Mammary epithelial cell (primary cell): Measurements from ENCODE around the gene EED.

Source experiments
- EZH2 ChIP-seq: IDR thresholded peaks from 2 replicates; pipeline ENCODE4 v1.6.1; 2012; ENCODE audit warnings: low read length, inconsistent platforms, borderline replicate concordance
- TF ChIP-seq, protein P1 (sequence below), 2 donors: IDR thresholded peaks in 1 of 2; conservative IDR thresholded peaks in 1 of 2; 2 replicates each; pipeline ENCODE4 v1.5.1; 2011 to 2012; ENCODE audit warnings: inconsistent platforms in 2 of 2, low read length in 2 of 2, mild to moderate bottlenecking in 2 of 2, control low read depth in 1 of 2, low read depth in 1 of 2; ENCODE audit not compliant: insufficient read depth in 1 of 2; ENCODE audit errors: extremely low read depth in 1 of 2

DNA sequence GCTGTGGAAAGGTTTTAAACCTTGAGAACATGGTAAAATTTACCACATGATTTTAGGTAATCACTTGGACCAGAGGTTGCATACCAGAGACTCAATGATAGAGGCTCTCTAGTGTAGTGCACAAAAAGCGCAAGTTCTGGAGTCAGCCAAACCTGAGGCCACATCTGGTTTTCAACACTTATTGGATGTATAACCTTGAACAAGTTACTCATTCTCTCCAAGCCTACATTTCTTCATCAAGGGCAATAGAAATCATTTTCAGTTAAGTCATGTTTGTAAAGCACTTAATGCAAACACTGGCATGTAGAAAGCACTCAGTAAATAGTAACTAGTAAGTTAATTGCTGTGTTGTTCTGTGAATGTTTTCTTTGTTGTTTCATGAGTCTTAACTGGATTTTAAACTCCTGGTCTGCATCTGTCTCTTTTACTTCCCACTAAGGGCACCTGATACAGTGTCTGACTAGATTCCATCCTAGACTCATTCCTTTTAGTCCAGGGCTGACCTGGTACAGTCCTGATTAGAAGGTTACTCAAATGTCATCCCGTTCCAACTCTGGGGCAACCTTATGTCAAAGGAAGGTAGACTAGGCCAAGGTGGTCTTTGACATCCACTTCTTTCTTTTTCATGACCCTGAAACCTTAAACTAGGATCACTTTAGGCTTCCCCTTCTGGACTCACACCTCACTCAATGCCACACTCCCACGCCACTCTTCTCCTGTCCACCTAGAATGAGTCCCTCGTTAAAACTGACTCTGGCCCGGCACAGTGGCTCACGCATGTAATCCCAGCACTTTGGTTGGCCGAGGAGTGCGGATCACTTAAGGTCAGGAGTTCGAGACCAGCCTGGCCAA, 34.5 kb upstream of the EED start:
- TF ChIP-seq, protein P1, sequence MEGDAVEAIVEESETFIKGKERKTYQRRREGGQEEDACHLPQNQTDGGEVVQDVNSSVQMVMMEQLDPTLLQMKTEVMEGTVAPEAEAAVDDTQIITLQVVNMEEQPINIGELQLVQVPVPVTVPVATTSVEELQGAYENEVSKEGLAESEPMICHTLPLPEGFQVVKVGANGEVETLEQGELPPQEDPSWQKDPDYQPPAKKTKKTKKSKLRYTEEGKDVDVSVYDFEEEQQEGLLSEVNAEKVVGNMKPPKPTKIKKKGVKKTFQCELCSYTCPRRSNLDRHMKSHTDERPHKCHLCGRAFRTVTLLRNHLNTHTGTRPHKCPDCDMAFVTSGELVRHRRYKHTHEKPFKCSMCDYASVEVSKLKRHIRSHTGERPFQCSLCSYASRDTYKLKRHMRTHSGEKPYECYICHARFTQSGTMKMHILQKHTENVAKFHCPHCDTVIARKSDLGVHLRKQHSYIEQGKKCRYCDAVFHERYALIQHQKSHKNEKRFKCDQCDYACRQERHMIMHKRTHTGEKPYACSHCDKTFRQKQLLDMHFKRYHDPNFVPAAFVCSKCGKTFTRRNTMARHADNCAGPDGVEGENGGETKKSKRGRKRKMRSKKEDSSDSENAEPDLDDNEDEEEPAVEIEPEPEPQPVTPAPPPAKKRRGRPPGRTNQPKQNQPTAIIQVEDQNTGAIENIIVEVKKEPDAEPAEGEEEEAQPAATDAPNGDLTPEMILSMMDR (conservative IDR thresholded peaks at IDR 0.05 in 1 of 2, IDR thresholded peaks at IDR 0.05 in 1 of 2; ENCODE audit: extremely low read depth in 1 of 2, insufficient read depth in 1 of 2, low read depth in 1 of 2, low read length in 2 of 2) = no peak
- no peak for TF ChIP-seq EZH2
